ENCODE results near the gene INAVA.

GRCh38 chr1:200867018-200867811, 27.5 kb upstream of the INAVA start:
- TF ChIP-seq ZNF253 (CRISPR knock-in tag; IDR thresholded peaks at IDR 0.05; ENCODE audit: borderline replicate concordance) (no peak), JUND (CRISPR knock-in tag; IDR thresholded peaks at IDR 0.05) (no peak), MAFG (CRISPR knock-in tag; IDR thresholded peaks at IDR 0.05) (no peak), CHD4 (IDR thresholded peaks at IDR 0.05; ENCODE audit: borderline replicate concordance, low read length) (no peak), ZBTB39 (CRISPR knock-in tag; IDR thresholded peaks at IDR 0.05) (no peak), CTCF (CRISPR knock-in tag; IDR thresholded peaks at IDR 0.05) (no peak), ATF3 (CRISPR knock-in tag; IDR thresholded peaks at IDR 0.05) (no peak), ONECUT2 (CRISPR knock-in tag; IDR thresholded peaks at IDR 0.05) (no peak), ZNF251 (CRISPR knock-in tag; IDR thresholded peaks at IDR 0.05) (no peak), HINFP (CRISPR knock-in tag; IDR thresholded peaks at IDR 0.05; ENCODE audit: low read depth) (no peak), ZBTB21 (CRISPR knock-in tag; IDR thresholded peaks at IDR 0.05) (no peak), FOXM1 (CRISPR knock-in tag; IDR thresholded peaks at IDR 0.05) (no peak)
